NB4 (cell line): ENCODE data around the gene FAM177A1.

ENCODE experiments used
- MAX ChIP-seq: IDR thresholded peaks from 2 replicates; pipeline ENCODE4 v1.6.1; 2011; ENCODE audit warnings: low read depth, low read length
- MYC ChIP-seq: IDR thresholded peaks from 2 replicates; pipeline ENCODE4 v1.6.1; 2011; ENCODE audit warnings: low read depth, low read length
- POLR2A ChIP-seq: IDR thresholded peaks from 2 replicates; pipeline ENCODE4 v1.6.1; 2011; ENCODE audit warnings: mild to moderate bottlenecking; ENCODE audit not compliant: insufficient read length; ENCODE audit errors: extremely low read depth
- TF ChIP-seq, protein P1 (sequence below): IDR thresholded peaks from one replicate; pipeline ENCODE4 v1.5.1; 2012; ENCODE audit warnings: low read depth, low read length

GRCh38 chr14:35117112-35117511 lies 71.0 kb downstream of the FAM177A1 start:
- TF ChIP-seq, protein P1, sequence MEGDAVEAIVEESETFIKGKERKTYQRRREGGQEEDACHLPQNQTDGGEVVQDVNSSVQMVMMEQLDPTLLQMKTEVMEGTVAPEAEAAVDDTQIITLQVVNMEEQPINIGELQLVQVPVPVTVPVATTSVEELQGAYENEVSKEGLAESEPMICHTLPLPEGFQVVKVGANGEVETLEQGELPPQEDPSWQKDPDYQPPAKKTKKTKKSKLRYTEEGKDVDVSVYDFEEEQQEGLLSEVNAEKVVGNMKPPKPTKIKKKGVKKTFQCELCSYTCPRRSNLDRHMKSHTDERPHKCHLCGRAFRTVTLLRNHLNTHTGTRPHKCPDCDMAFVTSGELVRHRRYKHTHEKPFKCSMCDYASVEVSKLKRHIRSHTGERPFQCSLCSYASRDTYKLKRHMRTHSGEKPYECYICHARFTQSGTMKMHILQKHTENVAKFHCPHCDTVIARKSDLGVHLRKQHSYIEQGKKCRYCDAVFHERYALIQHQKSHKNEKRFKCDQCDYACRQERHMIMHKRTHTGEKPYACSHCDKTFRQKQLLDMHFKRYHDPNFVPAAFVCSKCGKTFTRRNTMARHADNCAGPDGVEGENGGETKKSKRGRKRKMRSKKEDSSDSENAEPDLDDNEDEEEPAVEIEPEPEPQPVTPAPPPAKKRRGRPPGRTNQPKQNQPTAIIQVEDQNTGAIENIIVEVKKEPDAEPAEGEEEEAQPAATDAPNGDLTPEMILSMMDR: no peak
- TF ChIP-seq POLR2A (no peak), MAX (no peak), MYC (no peak)
